Embryonic facial prominence (tissue), 1 donor: Measurements from ENCODE around the gene MAPK6.

Experiments
- DNase-seq: peaks from one replicate; pipeline ENCODE4 v3.0.0-alpha.2; 2016; ENCODE audit errors: extremely low spot score

MAPK6 gene

GRCh38 chr15:52102463-52102862, 83.4 kb downstream of the MAPK6 start:
- no peak for DNase-seq

GRCh38 chr15:52103217-52104207, 84.5 kb downstream of the MAPK6 start:
- DNase-seq: no peak

- no peak for DNase-seq
Observed at GRCh38 chr15:52104532-52105004, 85.5 kb downstream of the MAPK6 start.

GRCh38 chr15:52105846-52106245, 86.8 kb downstream of the MAPK6 start:
- no peak for DNase-seq

GRCh38 chr15:52106641-52107040, 87.6 kb downstream of the MAPK6 start:
- no peak for DNase-seq

- DNase-seq: no peak
Observed at GRCh38 chr15:52107238-52107637, 88.2 kb downstream of the MAPK6 start.

- DNase-seq: no peak
Observed at GRCh38 chr15:52109559-52110451, 90.8 kb downstream of the MAPK6 start.

GRCh38 chr15:52111517-52112202, 92.6 kb downstream of the MAPK6 start:
- no peak for DNase-seq

- no peak for DNase-seq
Observed at GRCh38 chr15:52112203-52112750, 93.3 kb downstream of the MAPK6 start.

GRCh38 chr15:52113235-52113634, 94.2 kb downstream of the MAPK6 start:
- DNase-seq: no peak

- DNase-seq: no peak
Observed at GRCh38 chr15:52113708-52114107, 94.7 kb downstream of the MAPK6 start.

GRCh38 chr15:52114261-52115055, 95.4 kb downstream of the MAPK6 start:
- DNase-seq: no peak

GRCh38 chr15:52115598-52116427, 96.8 kb downstream of the MAPK6 start:
- no peak for DNase-seq
